ENCODE results near the gene ANKS1B. TPM values are rescaled to one million over a fixed set of nuclear protein-coding genes. Genes with fewer than 3 reads are reported as not detected.
"Not testable (repeated sequence)": the region's sequence is repeated elsewhere in the genome, so short reads cannot be mapped to it uniquely, and the experiment has no call there.

ANKS1B gene
- total RNA-seq, 2 donors from 2014 or later = 45.5 to 65.9 TPM

- H3K4me3 ChIP-seq = no peak overlapping the region
- H3K9me3 ChIP-seq = no peaks in the 10 kb centered on the region
- no peak for ATAC-seq (ENCODE audit: insufficient number of reproducible peaks, low FRiP score, low read depth)
- no peaks in the 10 kb centered on the region for H3K27me3 ChIP-seq (replicated peaks; ENCODE audit: insufficient read depth)
- H3K4me1 ChIP-seq (ENCODE audit: control insufficient read depth in 1 of 2, low read depth in 2 of 2) = no peaks in the 10 kb centered on the region
- DNase-seq (ENCODE audit: low spot score) = no peak
- H3K36me3 ChIP-seq = peaks cover 7% of the 10 kb centered on the region
- TF ChIP-seq, protein P1, sequence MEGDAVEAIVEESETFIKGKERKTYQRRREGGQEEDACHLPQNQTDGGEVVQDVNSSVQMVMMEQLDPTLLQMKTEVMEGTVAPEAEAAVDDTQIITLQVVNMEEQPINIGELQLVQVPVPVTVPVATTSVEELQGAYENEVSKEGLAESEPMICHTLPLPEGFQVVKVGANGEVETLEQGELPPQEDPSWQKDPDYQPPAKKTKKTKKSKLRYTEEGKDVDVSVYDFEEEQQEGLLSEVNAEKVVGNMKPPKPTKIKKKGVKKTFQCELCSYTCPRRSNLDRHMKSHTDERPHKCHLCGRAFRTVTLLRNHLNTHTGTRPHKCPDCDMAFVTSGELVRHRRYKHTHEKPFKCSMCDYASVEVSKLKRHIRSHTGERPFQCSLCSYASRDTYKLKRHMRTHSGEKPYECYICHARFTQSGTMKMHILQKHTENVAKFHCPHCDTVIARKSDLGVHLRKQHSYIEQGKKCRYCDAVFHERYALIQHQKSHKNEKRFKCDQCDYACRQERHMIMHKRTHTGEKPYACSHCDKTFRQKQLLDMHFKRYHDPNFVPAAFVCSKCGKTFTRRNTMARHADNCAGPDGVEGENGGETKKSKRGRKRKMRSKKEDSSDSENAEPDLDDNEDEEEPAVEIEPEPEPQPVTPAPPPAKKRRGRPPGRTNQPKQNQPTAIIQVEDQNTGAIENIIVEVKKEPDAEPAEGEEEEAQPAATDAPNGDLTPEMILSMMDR (IDR thresholded peaks at IDR 0.05) = no peak
- no peak overlapping the region for H3K27ac ChIP-seq
Measured at GRCh38 chr12:99800605-99801004, 184.1 kb downstream of the ANKS1B start.

DNA sequence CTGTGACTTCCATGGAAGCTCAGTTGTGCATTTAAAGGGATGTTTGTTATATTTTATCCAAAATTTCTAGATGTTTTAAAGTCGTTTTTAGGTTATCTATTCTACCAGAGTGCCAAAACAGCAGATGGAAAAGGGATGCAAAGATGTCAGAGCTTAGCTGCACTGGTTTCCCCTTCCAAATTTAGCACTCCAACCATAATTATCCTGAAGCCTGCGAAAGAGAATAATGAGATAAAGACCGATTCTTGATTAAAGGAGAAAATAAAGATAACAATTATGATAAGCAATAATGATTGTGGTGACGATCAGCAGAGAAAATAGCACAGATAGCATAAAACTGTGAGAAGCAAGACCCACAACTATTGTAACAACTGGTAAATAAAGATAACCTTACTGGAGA is 186.8 kb downstream of the ANKS1B start:
- H3K27me3 ChIP-seq (replicated peaks; ENCODE audit: insufficient read depth); H3K36me3 ChIP-seq; H3K9me3 ChIP-seq; DNase-seq (ENCODE audit: low spot score); H3K27ac ChIP-seq; H3K4me3 ChIP-seq; H3K4me1 ChIP-seq (ENCODE audit: control insufficient read depth in 1 of 2, low read depth in 2 of 2); ATAC-seq (ENCODE audit: insufficient number of reproducible peaks, low FRiP score, low read depth): not testable (repeated sequence)

GRCh38 chr12:99783421-99783820 is 201.3 kb downstream of the ANKS1B start:
- DNase-seq (ENCODE audit: low spot score) (no peak), ATAC-seq (ENCODE audit: insufficient number of reproducible peaks, low FRiP score, low read depth) (no peak)
- no peaks in the 10 kb centered on the region for H3K27me3 ChIP-seq (replicated peaks; ENCODE audit: insufficient read depth)

DNA sequence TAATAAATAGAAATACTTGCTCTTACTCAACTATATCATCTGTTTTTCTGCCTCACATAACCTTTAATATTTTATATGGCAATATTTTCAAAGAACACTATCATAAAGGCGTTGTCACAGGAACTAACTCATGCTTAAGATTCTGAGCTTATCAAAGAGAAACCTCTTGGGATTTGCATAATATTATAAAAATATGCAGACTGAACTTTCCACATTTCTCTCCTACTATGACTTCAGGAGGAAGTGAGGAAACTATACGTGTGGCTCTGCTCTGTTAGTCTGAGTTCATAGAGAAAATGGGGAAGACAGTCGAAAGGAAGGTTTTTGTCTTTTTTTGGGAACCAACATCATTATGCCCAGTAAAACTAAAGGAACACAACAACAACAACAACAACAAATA is 212.5 kb downstream of the ANKS1B start:
- H3K4me1 ChIP-seq (ENCODE audit: control insufficient read depth in 1 of 2, low read depth in 2 of 2) = peaks cover 7 to 15% of the 10 kb centered on the region in 2 donors
- H3K9me3 ChIP-seq = no peaks in the 10 kb centered on the region
- peak overlapping the region; percentile 14 to 24 for H3K27ac ChIP-seq
- no peaks in the 10 kb centered on the region for H3K36me3 ChIP-seq
- TF ChIP-seq, protein P1 (IDR thresholded peaks at IDR 0.05) = no peak
- H3K4me3 ChIP-seq = no peak overlapping the region
- no peaks in the 10 kb centered on the region for H3K27me3 ChIP-seq (replicated peaks; ENCODE audit: insufficient read depth)
- DNase-seq (ENCODE audit: low spot score) (no peak), ATAC-seq (ENCODE audit: insufficient number of reproducible peaks, low FRiP score, low read depth) (no peak)

More at GRCh38 chr12:99783421-99783820, 201.3 kb downstream of the ANKS1B start:
- no peak overlapping the region for H3K4me3 ChIP-seq
- H3K36me3 ChIP-seq = no peaks in the 10 kb centered on the region
- H3K4me1 ChIP-seq (ENCODE audit: control insufficient read depth in 1 of 2, low read depth in 2 of 2) = no peaks in the 10 kb centered on the region
- TF ChIP-seq, protein P1 (IDR thresholded peaks at IDR 0.05) = no peak
- H3K9me3 ChIP-seq = no peaks in the 10 kb centered on the region
- no peak overlapping the region for H3K27ac ChIP-seq

DNA sequence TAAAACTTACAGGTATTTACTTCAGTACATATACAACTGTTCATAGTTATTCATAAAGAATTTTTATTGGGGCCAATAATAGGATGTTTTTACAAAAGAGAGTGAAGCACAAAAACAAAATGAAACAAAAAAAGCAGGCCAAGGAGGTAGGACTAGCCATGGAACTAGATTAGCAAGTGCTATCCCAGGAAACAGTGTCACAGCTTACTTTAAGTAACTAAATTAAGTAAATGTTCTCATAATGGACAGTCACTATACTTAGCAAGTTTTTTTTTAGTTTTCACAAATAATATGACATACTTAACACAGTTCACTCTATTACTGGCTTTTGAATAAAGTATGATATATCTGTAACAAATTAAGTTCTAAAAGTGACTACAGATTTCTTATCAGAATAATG is 213.1 kb downstream of the ANKS1B start:
- peak overlapping the region in 1 of 2 donors; percentile 14 for H3K27ac ChIP-seq
- TF ChIP-seq, protein P1 (IDR thresholded peaks at IDR 0.05) = no peak
- H3K9me3 ChIP-seq = no peaks in the 10 kb centered on the region
- no peaks in the 10 kb centered on the region for H3K27me3 ChIP-seq (replicated peaks; ENCODE audit: insufficient read depth)
- no peak overlapping the region for H3K4me3 ChIP-seq
- ATAC-seq (ENCODE audit: insufficient number of reproducible peaks, low FRiP score, low read depth) (no peak), DNase-seq (ENCODE audit: low spot score) (no peak)
- peaks cover 7 to 21% of the 10 kb centered on the region in 2 donors for H3K4me1 ChIP-seq (ENCODE audit: control insufficient read depth in 1 of 2, low read depth in 2 of 2)
- no peaks in the 10 kb centered on the region for H3K36me3 ChIP-seq

GRCh38 chr12:99769396-99769980 is 215.2 kb downstream of the ANKS1B start:
- no peak for ATAC-seq (ENCODE audit: insufficient number of reproducible peaks, low FRiP score, low read depth)
- TF ChIP-seq, protein P1 (IDR thresholded peaks at IDR 0.05) = no peak
- no peak overlapping the region for H3K27ac ChIP-seq
- H3K9me3 ChIP-seq = no peaks in the 10 kb centered on the region
- H3K27me3 ChIP-seq (replicated peaks; ENCODE audit: insufficient read depth) = no peaks in the 10 kb centered on the region
- peaks cover 17 to 43% of the 10 kb centered on the region in 2 donors for H3K4me1 ChIP-seq (ENCODE audit: control insufficient read depth in 1 of 2, low read depth in 2 of 2)
- DNase-seq (ENCODE audit: low spot score) = no peak
- no peaks in the 10 kb centered on the region for H3K36me3 ChIP-seq
- no peak overlapping the region for H3K4me3 ChIP-seq
